Breast epithelium (tissue), 4 donors: ENCODE data around the gene SHC1. TPM values are rescaled to one million over a fixed set of nuclear protein-coding genes. Genes with fewer than 3 reads are reported as not detected.

Experiments
- DNase-seq, 2 donors: peaks; one replicate each; pipeline ENCODE4 v3.0.0-alpha.2; 2019; ENCODE audit warnings: low spot score in 2 of 2
- H3K27ac ChIP-seq, 2 donors: fragments of 200-600 bp; sonication (generic) in 1 of 2; one replicate each; pipeline ENCODE4 v1.5.1; 2016 to 2019; ENCODE audit warnings: mild to moderate bottlenecking in 1 of 2
- H3K27me3 ChIP-seq, 2 donors: fragments of 200-600 bp; sonication (generic) in 1 of 2; one replicate each; pipeline versions ENCODE4 v1.5.1 to v1.6.0; 2017 to 2019; ENCODE audit warnings: control low read depth in 1 of 2, mild to moderate bottlenecking in 1 of 2
- H3K36me3 ChIP-seq: fragments of 200-600 bp; one replicate; pipeline ENCODE4 v1.5.1; 2019
- H3K4me1 ChIP-seq, 2 donors: fragments of 200-600 bp; sonication (generic); one replicate each; pipeline ENCODE4 v1.5.1; 2016 to 2019; ENCODE audit warnings: control low read depth in 1 of 2
- H3K4me3 ChIP-seq, 3 donors: fragments of 200-600 bp; sonication (generic); 1 replicate in 2 of 3; 2 replicates in 1 of 3; pipeline ENCODE4 v1.5.1; 2016 to 2019; ENCODE audit warnings: mild to moderate bottlenecking in 3 of 3, moderate library complexity in 2 of 3
- H3K9me3 ChIP-seq, 2 donors: fragments of 200-600 bp; sonication (generic) in 1 of 2; one replicate each; pipeline ENCODE4 v1.5.1; 2016 to 2019; ENCODE audit warnings: control low read depth in 1 of 2
- POLR2A ChIP-seq: fragments of 450-650 bp; IDR thresholded peaks from one replicate; pipeline ENCODE4 v1.6.1; 2016; ENCODE audit warnings: antibody characterized with exemption, mild to moderate bottlenecking, moderate library complexity
- POLR2AphosphoS5 ChIP-seq, 3 donors: sonication (generic); formaldehyde crosslinking; IDR thresholded peaks; one replicate each; pipeline ENCODE4 v1.6.1; 2017; ENCODE audit warnings: antibody characterized with exemption in 3 of 3
- intact Hi-C: fragments of 100-400 bp; cut with DNase I; formaldehyde crosslinking; loops from one replicate; pipeline ENCODE4 v1.15.1; 2023; ENCODE audit warnings: low total_unique reads
- total RNA-seq, 3 donors: library from RNA; depleted of rRNA; stranded (reverse); fragments of >200 nt; gene quantifications; one replicate each; pipeline ENCODE4 v1.1.0, GENCODE V29; 2016
- TF ChIP-seq, protein P1 (sequence below), 3 donors: fragments of 450-650 bp; IDR thresholded peaks; one replicate each; pipeline ENCODE4 v1.5.1; 2016 to 2017; ENCODE audit warnings: antibody characterized with exemption in 3 of 3, mild to moderate bottlenecking in 3 of 3, moderate library complexity in 3 of 3

The SHC1 gene
- total RNA-seq, 3 donors from 2014 or later = 94.4 to 177 (median 134) TPM

DNA sequence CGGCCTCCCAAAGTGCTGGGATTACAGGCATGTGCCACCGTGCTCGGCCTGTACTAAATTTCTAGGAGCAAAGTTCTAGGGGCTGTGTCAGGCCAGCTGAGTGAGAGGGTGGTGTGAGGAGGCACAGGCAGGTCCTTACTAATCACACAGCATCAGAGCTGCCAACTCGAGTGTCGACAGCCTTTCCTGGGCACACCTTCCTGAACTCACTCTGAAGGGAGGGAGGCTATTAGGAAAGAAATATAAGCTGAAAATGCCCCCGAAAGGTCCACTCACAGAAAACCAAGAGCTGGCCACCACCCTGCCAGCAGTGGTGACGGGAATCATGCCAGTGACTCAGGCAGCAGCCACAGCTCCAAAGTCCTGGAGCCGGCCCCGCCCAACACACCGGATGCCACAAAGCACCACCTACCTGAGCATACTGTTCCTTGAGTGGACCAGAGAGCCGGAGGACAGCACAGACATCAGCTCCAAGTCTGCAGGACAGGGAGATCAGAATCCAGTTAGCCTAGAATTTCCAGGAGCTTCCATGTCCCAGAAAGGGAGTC is 38.5 kb downstream of the SHC1 start:
- H3K4me3 ChIP-seq = no peak overlapping the region
- no peaks in the 10 kb centered on the region for H3K9me3 ChIP-seq
- TF ChIP-seq, protein P1, sequence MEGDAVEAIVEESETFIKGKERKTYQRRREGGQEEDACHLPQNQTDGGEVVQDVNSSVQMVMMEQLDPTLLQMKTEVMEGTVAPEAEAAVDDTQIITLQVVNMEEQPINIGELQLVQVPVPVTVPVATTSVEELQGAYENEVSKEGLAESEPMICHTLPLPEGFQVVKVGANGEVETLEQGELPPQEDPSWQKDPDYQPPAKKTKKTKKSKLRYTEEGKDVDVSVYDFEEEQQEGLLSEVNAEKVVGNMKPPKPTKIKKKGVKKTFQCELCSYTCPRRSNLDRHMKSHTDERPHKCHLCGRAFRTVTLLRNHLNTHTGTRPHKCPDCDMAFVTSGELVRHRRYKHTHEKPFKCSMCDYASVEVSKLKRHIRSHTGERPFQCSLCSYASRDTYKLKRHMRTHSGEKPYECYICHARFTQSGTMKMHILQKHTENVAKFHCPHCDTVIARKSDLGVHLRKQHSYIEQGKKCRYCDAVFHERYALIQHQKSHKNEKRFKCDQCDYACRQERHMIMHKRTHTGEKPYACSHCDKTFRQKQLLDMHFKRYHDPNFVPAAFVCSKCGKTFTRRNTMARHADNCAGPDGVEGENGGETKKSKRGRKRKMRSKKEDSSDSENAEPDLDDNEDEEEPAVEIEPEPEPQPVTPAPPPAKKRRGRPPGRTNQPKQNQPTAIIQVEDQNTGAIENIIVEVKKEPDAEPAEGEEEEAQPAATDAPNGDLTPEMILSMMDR (IDR thresholded peaks at IDR 0.05) = no peak
- no peak for TF ChIP-seq POLR2AphosphoS5 (IDR thresholded peaks at IDR 0.05)
- no peak for TF ChIP-seq POLR2A
- H3K4me1 ChIP-seq = peaks cover 0 to 5% of the 10 kb centered on the region in 2 donors
- peak overlapping the region; percentile 78 to 79 for H3K27ac ChIP-seq
- no peaks in the 10 kb centered on the region for H3K27me3 ChIP-seq
- peak; percentile 87 to 90 for DNase-seq
- intact Hi-C loops = loop anchor here (10.0 kb wide), 1 partner anchor 377 kb away; the partner anchor contains the start of gene UBE2Q1
- H3K36me3 ChIP-seq = no peaks in the 10 kb centered on the region

DNA sequence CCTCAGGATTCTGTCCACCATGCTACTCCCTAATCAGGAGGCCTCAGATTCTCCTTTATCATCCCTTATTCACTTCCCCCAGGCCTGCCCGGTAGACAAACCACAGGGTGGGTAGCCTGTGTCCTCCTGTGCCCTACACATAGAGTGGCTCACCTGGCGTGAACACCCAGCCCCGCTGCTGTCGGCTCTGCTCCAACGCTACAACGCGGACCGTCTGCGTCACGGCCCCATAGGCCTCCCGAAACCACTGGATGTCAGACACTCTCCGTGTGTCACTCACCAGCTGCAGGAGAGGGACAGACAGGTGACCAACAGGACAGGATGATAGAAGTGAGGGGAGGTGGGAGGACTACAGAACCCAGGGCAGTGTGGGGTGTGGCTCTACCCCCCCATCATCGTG is 44.3 kb downstream of the SHC1 start:
- TF ChIP-seq POLR2A (no peak), POLR2AphosphoS5 (IDR thresholded peaks at IDR 0.05) (no peak)
- TF ChIP-seq, protein P1 (IDR thresholded peaks at IDR 0.05) = no peak
- no peaks in the 10 kb centered on the region for H3K36me3 ChIP-seq

DNA sequence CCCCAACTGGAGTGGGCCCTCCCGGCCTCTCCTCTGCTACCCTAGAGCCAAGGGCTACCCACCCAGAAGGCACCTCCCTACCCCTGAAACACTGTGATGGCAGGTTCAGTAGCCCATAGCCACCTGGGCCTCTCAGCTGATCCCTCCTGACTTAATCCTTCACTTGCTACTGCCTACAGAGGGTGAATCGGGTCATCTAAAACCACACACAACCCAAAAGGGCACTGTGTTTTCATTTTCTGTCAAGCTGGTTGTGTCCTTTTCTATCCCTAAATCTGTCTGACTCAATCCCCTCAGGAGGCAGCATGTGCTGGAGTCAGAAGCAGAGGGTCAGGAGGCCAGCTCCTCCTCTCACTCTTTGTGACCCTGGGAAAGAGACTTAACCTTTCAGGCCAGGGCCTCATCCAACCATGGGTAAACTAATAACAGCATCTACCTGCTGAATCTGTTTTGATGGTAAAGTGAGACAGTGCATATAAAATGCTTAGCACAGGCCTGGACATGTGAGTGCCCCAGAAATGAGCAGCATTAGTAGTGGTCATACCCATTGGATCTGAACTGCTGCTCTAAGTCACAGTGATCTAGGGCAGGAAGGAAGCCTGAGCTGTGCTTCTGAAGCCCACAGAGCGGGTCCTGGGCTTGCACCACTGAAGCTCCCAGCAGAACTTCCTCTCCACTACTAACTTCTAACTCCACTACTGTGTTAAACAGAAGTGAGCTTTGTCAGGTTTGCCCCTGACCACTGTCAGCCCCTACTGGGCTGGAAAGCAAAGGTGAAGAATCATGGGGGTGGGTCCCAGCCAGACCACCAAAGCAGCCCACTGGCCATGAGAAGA is 45.0 kb downstream of the SHC1 start:
- no peak for TF ChIP-seq POLR2A
- TF ChIP-seq, protein P1 (IDR thresholded peaks at IDR 0.05) = no peak
- TF ChIP-seq POLR2AphosphoS5 (IDR thresholded peaks at IDR 0.05) = no peak
- DNase-seq = no peak
- no peaks in the 10 kb centered on the region for H3K4me1 ChIP-seq
- H3K27me3 ChIP-seq = no peaks in the 10 kb centered on the region
- intact Hi-C loops = no loop called here
- H3K36me3 ChIP-seq = no peaks in the 10 kb centered on the region
- no peak overlapping the region for H3K4me3 ChIP-seq
- no peaks in the 10 kb centered on the region for H3K9me3 ChIP-seq
- peak overlapping the region in 1 of 2 donors; percentile 12 for H3K27ac ChIP-seq

More for the DNA sequence above, 44.3 kb downstream of the SHC1 start:
- no peak for DNase-seq
- intact Hi-C loops = no loop called here
- Histone ChIP-seq H3K9me3 (no peaks in the 10 kb centered on the region), H3K27ac (no peak overlapping the region), H3K4me1 (no peaks in the 10 kb centered on the region), H3K27me3 (no peaks in the 10 kb centered on the region), H3K4me3 (no peak overlapping the region)

DNA sequence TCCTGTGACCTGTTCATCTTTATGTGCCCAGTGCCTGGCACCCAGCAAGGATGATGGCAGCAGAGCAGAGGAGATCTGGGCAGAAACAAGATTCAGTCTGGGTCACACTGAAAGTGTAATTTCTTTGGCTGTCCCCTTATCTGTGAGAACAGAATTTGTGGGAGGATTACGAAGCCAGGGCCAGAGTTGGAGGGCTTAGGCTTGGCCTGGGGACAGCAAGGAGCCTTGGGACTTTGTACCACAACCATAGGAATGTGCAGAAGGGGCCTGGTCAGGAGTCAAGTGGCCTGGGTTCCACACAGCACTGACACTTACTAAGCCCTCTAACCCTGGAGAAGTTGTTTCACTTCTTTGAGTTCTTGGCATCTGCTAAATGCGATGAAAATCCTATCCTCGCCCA is 46.9 kb downstream of the SHC1 start:
- Histone ChIP-seq H3K4me3 (no peak overlapping the region), H3K27me3 (no peaks in the 10 kb centered on the region), H3K27ac (no peak overlapping the region), H3K4me1 (no peaks in the 10 kb centered on the region), H3K36me3 (no peaks in the 10 kb centered on the region), H3K9me3 (no peaks in the 10 kb centered on the region)
- DNase-seq = no peak
- intact Hi-C loops = no loop called here
- TF ChIP-seq POLR2AphosphoS5 (IDR thresholded peaks at IDR 0.05) = no peak
- TF ChIP-seq, protein P1 (IDR thresholded peaks at IDR 0.05) = no peak
- no peak for TF ChIP-seq POLR2A

DNA sequence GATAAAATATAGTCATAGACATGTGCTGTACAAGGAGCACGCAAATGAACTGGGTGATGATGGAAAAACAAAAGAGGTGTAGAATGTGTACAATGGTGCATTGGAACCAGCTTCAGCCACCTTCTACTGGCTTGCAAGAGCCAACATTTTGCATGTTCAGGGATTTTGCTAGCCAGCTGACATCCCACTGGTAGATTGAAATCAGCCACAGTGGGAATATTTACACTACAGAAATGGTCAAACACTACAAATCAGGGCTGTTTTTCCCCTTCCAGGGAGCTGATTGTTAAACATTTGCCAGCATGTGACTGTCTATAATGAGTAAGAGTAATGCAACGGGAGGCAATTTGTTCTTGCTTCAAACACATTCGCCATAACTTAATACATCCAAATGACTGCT is 57.3 kb downstream of the SHC1 start:
- Histone ChIP-seq H3K27me3 (no peaks in the 10 kb centered on the region), H3K4me1 (peaks cover 0 to 4% of the 10 kb centered on the region in 2 donors), H3K4me3 (no peak overlapping the region), H3K36me3 (no peaks in the 10 kb centered on the region), H3K27ac (no peak overlapping the region), H3K9me3 (no peaks in the 10 kb centered on the region)
- intact Hi-C loops = no loop called here
- TF ChIP-seq, protein P1 (IDR thresholded peaks at IDR 0.05) = no peak
- TF ChIP-seq POLR2AphosphoS5 (IDR thresholded peaks at IDR 0.05) (no peak), POLR2A (no peak)
- DNase-seq = no peak
